VCaP (cell line): ENCODE measurements around the gene CAMK2A.

Source experiments
- H3K27ac ChIP-seq: fragments of 450-650 bp; 2 replicates; pipeline ENCODE4 v1.5.1; 2017
- CTCF ChIP-seq: fragments of 450-650 bp; conservative IDR thresholded peaks from 2 replicates; pipeline ENCODE4 v1.5.1; 2017; ENCODE audit warnings: mild to moderate bottlenecking, moderate library complexity

Gene CAMK2A

GRCh38 chr5:150272531-150272930 is 17.0 kb downstream of the CAMK2A start:
- peak; percentile 58 for TF ChIP-seq CTCF
- no peak overlapping the region for H3K27ac ChIP-seq

DNA sequence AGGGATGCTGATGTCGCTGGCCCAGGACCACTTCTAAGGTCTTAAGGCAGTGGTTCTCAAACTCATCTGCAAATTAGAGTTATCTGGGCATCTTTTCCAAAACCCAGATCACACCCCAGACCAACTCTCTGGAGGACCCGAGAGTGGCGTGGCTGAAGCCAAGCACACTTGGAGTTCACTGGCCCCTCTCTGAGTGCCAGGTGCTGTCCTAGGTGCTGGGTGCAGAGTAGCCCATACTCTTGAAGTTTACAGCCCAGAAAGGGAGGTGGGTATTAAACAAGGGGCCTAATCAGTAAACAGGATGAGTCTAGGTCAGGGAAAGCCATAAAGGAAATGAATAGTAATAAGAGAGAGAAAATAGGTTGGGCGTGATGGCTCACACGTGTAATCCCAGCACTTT is 17.6 kb downstream of the CAMK2A start:
- no peak overlapping the region for H3K27ac ChIP-seq
- TF ChIP-seq CTCF = no peak

DNA sequence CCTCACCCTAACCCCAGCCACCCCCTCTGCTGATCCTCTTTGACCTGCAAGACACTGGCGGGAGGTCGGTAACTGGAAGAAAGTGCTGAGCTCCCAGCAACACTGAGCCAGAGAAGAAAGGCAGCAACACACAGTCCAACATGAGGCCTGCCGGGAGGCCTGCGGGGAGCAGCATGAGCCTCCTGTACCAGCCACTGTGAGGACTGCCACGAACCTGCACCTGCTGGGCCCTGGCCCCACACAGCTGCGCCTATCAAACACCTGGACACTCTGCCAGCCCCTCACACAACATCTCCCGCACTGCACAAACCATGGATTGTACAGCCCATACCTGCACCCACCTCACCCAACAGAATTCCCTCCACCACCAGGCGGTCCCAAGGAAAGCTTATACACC is 18.3 kb downstream of the CAMK2A start:
- TF ChIP-seq CTCF = no peak
- H3K27ac ChIP-seq = no peak overlapping the region

DNA sequence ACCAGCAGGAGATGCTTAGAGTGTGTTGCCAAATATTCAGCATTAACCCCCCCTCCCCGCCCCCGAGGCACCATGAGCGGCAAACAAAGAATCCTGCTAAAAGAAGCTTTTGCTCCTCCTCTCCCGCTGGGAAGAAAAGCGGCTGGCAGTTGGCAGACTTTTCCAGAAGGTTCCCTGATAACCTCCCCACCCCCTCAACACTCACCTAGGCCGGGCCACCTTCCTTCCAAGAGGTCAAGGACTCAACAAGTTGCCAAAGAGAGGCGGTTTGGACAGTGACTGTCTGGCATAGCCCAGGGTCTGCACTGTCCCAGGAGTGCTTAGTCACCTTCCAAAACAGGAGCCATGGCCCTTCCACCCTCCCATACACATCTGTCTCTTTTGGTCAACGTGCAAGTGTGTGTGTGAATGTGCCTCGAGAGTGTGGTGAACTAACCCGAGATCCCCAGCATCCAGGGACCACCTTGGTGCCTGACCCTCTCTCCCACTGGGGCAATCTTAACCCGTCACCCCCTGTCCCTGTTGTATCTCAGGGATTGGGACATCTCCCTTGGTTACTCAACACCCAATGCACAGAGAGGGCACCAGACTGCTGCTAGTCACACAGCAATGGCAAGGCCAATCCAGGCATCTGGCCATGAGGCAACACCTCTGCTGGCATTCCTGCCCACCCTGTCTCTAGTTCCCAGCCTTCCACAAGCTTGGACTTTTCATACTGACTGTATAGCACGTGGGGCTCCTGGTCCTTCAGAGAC is 18.9 kb downstream of the CAMK2A start:
- no peak for TF ChIP-seq CTCF
- H3K27ac ChIP-seq = no peak overlapping the region

GRCh38 chr5:150266871-150267291 is 22.7 kb downstream of the CAMK2A start:
- TF ChIP-seq CTCF = no peak
- no peak overlapping the region for H3K27ac ChIP-seq

GRCh38 chr5:150265870-150266383 is 23.6 kb downstream of the CAMK2A start:
- H3K27ac ChIP-seq = no peak overlapping the region
- no peak for TF ChIP-seq CTCF

- no peak overlapping the region for H3K27ac ChIP-seq
- TF ChIP-seq CTCF = no peak
These were observed 24.6 kb downstream of the CAMK2A start for GRCh38 chr5:150264667-150265603.
